AG04450 (cell line): ENCODE measurements around the gene SLC4A3. TPM values are rescaled to one million over a fixed set of nuclear protein-coding genes. Genes with fewer than 3 reads are reported as not detected.
"Not testable (repeated sequence)": the region's sequence is repeated elsewhere in the genome, so short reads cannot be mapped to it uniquely, and the experiment has no call there.

Source experiments
- CTCF ChIA-PET: fragments of 300-600, 350-600 bp; formaldehyde crosslinking; extraction: SDS; loops from one replicate; lab custom pipeline; 2022; ENCODE audit warnings: antibody characterized with exemption, inconsistent platforms; lab: Charles Lee
- POLR2A ChIA-PET: fragments of 350-600 bp; formaldehyde crosslinking; extraction: SDS; loops from one replicate; lab custom pipeline; 2021; ENCODE audit warnings: antibody characterized with exemption, inconsistent platforms; lab: Yijun Ruan, JAX
- DNase-seq: peaks from one replicate; pipeline ENCODE4 v3.0.0-alpha.2; 2011; ENCODE audit warnings: low read depth, low spot score
- H3K27ac ChIP-seq: one replicate; pipeline ENCODE4 v1.5.1; 2012; ENCODE audit warnings: low read depth, low read length, control low read depth
- H3K27me3 ChIP-seq: one replicate; pipeline ENCODE4 v1.6.0; 2012; ENCODE audit warnings: low read length; ENCODE audit not compliant: control insufficient read depth, insufficient read depth
- H3K4me3 ChIP-seq: 2 replicates; pipeline ENCODE4 v1.5.1; 2011; ENCODE audit warnings: mild to moderate bottlenecking, low read depth, low read length, control low read depth
- H3K9me3 ChIP-seq: 2 replicates; pipeline ENCODE4 v1.5.1; 2012; ENCODE audit warnings: low read length; ENCODE audit not compliant: control insufficient read depth, insufficient read depth
- polyA plus RNA-seq: library from polyadenylated mRNA; depleted of rRNA; stranded (reverse); fragments of >200 nt; gene quantifications from 2 replicates; pipeline ENCODE4 v1.2.3, GENCODE V29; 2011
- TF ChIP-seq, protein P1 (sequence below): IDR thresholded peaks from 2 replicates; pipeline ENCODE4 v1.5.1; 2011; ENCODE audit warnings: low read depth, low read length, control low read depth, inconsistent platforms

SLC4A3 gene
- polyA plus RNA-seq, 1 experiment: 3.3 TPM

DNA sequence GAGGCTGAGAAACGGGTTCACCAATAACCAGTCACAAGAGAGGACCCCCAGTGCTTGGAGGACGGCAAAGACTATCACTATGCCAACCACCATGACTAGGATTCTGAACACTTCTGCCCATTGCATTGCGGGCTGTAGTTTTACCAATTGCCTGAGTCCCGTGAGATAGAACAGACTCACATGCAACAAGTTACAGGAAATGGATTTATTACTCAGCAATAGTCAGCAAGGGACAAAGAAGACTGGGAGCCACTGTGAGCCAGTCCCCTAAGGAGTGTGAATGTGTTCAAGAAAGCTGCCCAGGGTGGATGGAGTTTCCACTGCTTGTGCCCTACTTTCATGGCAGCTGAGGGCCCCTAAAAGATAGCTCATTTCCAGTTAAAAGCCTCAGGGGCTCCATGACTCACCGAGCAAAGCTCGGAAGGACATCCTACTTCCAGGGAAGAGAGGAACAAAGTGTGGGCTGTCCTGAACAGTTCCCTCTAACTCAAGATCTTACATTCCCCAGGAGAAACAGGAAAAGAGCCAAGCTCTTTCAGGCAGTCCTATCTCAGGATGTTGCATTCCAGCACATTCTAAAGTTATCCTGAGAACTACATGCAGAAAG, 54.4 kb downstream of the SLC4A3 start:
- Histone ChIP-seq H3K27ac (no peak overlapping the region), H3K27me3 (peaks cover 12% of the 10 kb centered on the region), H3K9me3 (no peaks in the 10 kb centered on the region), H3K4me3 (no peak overlapping the region)
- ChIA-PET POLR2A (no interaction called here), CTCF (interaction anchor here (1.4 to 2.0 kb wide), 2 partner anchors 8 to 39 kb away, joined by 6 read pairs; no protein-coding TSS in a partner anchor)
- TF ChIP-seq, protein P1, sequence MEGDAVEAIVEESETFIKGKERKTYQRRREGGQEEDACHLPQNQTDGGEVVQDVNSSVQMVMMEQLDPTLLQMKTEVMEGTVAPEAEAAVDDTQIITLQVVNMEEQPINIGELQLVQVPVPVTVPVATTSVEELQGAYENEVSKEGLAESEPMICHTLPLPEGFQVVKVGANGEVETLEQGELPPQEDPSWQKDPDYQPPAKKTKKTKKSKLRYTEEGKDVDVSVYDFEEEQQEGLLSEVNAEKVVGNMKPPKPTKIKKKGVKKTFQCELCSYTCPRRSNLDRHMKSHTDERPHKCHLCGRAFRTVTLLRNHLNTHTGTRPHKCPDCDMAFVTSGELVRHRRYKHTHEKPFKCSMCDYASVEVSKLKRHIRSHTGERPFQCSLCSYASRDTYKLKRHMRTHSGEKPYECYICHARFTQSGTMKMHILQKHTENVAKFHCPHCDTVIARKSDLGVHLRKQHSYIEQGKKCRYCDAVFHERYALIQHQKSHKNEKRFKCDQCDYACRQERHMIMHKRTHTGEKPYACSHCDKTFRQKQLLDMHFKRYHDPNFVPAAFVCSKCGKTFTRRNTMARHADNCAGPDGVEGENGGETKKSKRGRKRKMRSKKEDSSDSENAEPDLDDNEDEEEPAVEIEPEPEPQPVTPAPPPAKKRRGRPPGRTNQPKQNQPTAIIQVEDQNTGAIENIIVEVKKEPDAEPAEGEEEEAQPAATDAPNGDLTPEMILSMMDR: no peak
- DNase-seq: no peak

DNA sequence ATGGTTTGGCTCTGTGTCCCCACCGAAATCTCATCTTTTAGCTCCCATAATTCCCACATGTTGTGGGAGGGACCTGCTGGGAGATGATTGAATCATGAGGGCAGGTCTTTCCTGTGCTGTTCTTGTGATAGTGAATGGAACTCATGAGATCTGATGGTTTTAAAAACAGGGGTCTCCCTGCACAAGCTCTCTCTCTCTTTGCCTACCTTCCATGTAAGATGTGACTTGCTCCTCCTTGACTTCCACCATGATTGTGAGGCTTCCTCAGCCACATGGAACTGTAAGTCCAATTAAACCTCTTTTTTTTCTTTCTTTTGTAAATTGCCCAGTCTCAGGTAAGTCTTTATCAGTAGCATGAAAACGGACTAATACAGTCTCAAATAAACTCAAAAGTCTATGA, 56.0 kb downstream of the SLC4A3 start:
- POLR2A ChIA-PET, DNase-seq: not testable (repeated sequence)

DNA sequence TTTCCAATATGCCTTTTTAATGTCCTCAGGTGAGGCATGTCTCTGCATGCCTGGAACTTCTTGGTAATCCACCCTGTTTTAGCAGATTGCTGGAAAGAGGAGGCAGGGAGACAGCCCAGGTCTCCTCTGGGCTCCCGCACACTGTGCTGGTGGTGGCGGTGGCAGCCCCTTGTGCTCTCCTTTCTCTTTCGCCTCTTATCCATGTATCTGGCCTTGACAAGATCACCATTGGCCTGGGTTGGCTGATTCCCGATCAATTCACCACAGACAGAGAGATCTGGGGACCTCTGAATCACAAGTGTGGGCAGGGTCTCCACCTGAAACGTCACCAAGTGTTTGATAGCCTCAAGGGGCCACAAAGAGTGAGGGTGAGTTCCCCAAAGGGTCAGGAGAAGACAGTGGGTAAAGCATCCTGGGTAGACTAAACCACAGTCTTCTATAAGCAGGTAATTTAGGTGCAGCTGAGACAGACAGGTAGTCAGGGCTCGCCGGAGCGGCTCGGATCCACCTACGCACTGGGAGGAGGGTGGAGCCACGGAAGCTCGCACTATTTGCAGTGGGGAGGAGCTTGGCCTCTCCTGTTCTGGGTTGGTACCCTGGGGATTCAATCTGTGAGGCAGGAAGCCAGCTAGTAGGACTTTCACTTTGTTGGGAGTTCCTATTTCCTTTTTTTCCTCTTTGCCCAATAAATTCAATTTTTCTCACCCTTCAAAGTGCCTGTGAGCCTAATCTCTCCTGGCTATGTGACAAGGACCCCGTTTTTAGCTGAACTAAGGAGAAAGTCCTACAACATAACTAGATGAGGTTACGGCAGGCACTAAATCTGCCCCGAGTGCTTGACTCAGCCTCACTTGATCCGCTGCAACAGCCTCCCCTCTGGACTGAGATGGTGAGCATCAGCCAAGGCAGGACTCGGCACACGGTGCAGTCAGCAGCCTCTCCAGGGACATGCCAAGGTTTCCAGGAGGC, 57.6 kb downstream of the SLC4A3 start:
- Histone ChIP-seq H3K4me3 (peak overlapping the region; percentile 59), H3K9me3 (no peaks in the 10 kb centered on the region), H3K27ac (peak overlapping the region; percentile 77), H3K27me3 (peaks cover 3% of the 10 kb centered on the region)
- TF ChIP-seq, protein P1: no peak
- ChIA-PET CTCF (no interaction called here), POLR2A (no interaction called here)
- DNase-seq: no peak

More for the DNA sequence above, 56.0 kb downstream of the SLC4A3 start:
- H3K27ac ChIP-seq, H3K9me3 ChIP-seq, CTCF ChIA-PET, H3K4me3 ChIP-seq: not testable (repeated sequence)
- peaks cover 10% of the 10 kb centered on the region for H3K27me3 ChIP-seq

DNA sequence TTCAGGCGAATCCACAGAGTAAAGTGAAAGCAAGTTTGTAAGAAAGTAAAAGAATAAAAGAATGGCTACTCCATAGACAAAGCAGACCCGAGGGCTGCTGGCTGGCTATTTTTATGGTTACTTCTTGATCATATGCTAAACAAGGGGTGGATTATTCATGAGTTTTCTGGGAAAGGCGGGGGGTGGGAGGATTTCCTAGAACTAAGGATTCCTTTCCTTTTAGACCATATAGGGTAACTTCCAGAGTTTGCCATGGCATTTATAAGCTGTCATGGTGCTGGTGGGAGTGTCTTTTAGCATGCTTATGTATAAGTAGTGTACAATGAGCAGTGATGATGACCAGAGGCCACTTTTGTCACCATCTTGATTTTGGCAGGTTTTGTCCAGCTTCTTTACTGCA, 59.8 kb downstream of the SLC4A3 start:
- POLR2A ChIA-PET: interaction anchor here (0.7 kb wide), 1 partner anchor 89 kb away, joined by 8 read pairs; no protein-coding TSS in a partner anchor

DNA sequence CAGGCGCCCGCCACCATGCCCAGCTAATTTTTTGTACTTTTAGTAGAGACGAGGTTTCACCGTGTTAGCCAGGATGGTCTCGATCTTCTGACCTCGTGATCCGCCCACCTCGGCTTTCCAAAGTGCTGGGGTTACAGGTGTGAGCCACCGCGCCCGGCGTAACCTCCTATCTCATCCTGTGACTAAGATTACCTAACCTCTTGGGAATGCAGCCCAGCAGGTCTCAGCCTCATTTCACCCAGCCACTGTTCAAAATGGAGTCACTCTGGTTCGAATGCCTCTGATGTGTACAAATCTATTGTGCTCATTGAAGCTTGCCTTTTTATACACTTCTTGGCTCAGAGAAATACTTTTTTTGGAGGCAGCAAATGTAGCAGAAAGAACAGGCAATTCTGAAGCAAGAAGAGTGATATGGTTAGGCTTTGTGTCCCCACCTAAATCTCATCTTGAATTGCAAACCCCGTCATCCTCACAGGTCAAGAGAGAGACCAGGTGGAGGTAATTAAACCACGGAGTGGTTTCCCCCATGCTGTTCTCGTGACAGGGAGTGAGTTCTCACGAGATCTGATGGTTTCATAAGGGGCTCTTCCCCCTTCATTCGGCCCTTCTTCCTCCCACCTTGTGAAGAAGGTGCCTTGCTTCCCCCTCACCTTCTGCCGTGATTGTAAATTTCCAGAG, 60.6 kb downstream of the SLC4A3 start:
- no peak for DNase-seq
- TF ChIP-seq, protein P1: no peak
- no peaks in the 10 kb centered on the region for H3K9me3 ChIP-seq
- ChIA-PET CTCF (interaction anchor here (1.0 to 2.7 kb wide), 6 partner anchors 13 to 212 kb away, joined by 4 to 55 read pairs (median 26); no protein-coding TSS in a partner anchor), POLR2A (no interaction called here)
- peak overlapping the region; percentile 87 for H3K27ac ChIP-seq
- peaks cover 3% of the 10 kb centered on the region for H3K27me3 ChIP-seq
- H3K4me3 ChIP-seq: no peak overlapping the region

More for the DNA sequence above, 59.8 kb downstream of the SLC4A3 start:
- Histone ChIP-seq H3K27ac (peak overlapping the region; percentile 47), H3K9me3 (no peaks in the 10 kb centered on the region), H3K27me3 (peaks cover 3% of the 10 kb centered on the region), H3K4me3 (no peak overlapping the region)
- CTCF ChIA-PET: interaction anchor here (1.0 kb wide), 1 partner anchor 211 kb away, joined by 4 read pairs; no protein-coding TSS in a partner anchor
- TF ChIP-seq, protein P1: no peak
- DNase-seq: no peak
